Caco-2 (cell line): ENCODE measurements around the gene TBPL2. TPM values are rescaled to one million over a fixed set of nuclear protein-coding genes. Genes with fewer than 3 reads are reported as not detected.

Experiments
- BruUV-seq: library from RNA; stranded (reverse); fragments of 400-500 nt; replicated peaks from 2 replicates; lab custom pipeline; 2021; lab: Mats Ljungman, UMichigan
- CTCF ChIA-PET: fragments of 300-600 bp; sonication (Branson Sonifier 250); formaldehyde crosslinking; loops from one replicate; lab custom pipeline; 2022; ENCODE audit warnings: antibody characterized with exemption; lab: Charles Lee
- POLR2A ChIA-PET: fragments of 300-600 bp; sonication (Branson Sonifier 250); formaldehyde crosslinking; loops from one replicate; lab custom pipeline; 2022; ENCODE audit warnings: antibody characterized with exemption; lab: Charles Lee
- DNase-seq, 2 experiments: peaks; one replicate each; pipeline versions ENCODE4 v3.0.0 to v3.0.0-alpha.2; 2020 to 2022
- H3K27me3 ChIP-seq: replicated peaks from 2 replicates; pipeline ENCODE4 v1.6.0; 2011; ENCODE audit warnings: low read length; ENCODE audit not compliant: control insufficient read depth, insufficient read depth
- H3K36me3 ChIP-seq: 2 replicates; pipeline ENCODE4 v1.5.1; 2011; ENCODE audit warnings: low read length; ENCODE audit not compliant: control insufficient read depth, insufficient read depth
- H3K4me1 ChIP-seq: fragments of 250-450 bp; sonication (Bioruptor Pico); 2 replicates; pipeline ENCODE4 v1.5.1; 2020; ENCODE audit warnings: mild to moderate bottlenecking
- H3K4me3 ChIP-seq: 2 replicates; pipeline ENCODE4 v1.5.1; 2011; ENCODE audit warnings: low read depth, mild to moderate bottlenecking, control low read depth, low read length
- H3K9me3 ChIP-seq: fragments of 250-450 bp; sonication (Bioruptor Pico); 2 replicates; pipeline ENCODE4 v1.5.1; 2020; ENCODE audit warnings: mild to moderate bottlenecking, moderate library complexity
- H3K27ac Mint-ChIP-seq: one replicate; pipeline ENCODE4 v1.8.0; 2022; ENCODE audit warnings: mixed read lengths; ENCODE audit not compliant: unreplicated experiment
- H3K27me3 Mint-ChIP-seq: one replicate; pipeline ENCODE4 v1.8.0; 2022; ENCODE audit warnings: mixed read lengths; ENCODE audit not compliant: insufficient read depth, unreplicated experiment
- H3K36me3 Mint-ChIP-seq: one replicate; pipeline ENCODE4 v1.8.0; 2022; ENCODE audit warnings: mild to moderate bottlenecking, mixed read lengths; ENCODE audit not compliant: insufficient read depth, unreplicated experiment
- H3K4me1 Mint-ChIP-seq: one replicate; pipeline ENCODE4 v1.8.0; 2022; ENCODE audit warnings: low read depth, mixed read lengths; ENCODE audit not compliant: unreplicated experiment
- H3K4me3 Mint-ChIP-seq: one replicate; pipeline ENCODE4 v1.8.0; 2022; ENCODE audit warnings: mild to moderate bottlenecking, moderate library complexity, mixed read lengths; ENCODE audit not compliant: unreplicated experiment
- H3K9me3 Mint-ChIP-seq: one replicate; pipeline ENCODE4 v1.8.0; 2022; ENCODE audit warnings: mixed read lengths; ENCODE audit not compliant: unreplicated experiment
- CTCF ChIP-seq, 2 experiments: fragments of 200-600 bp in 1 of 2; IDR thresholded peaks; 1 replicate in 1 of 2; 2 replicates in 1 of 2; pipeline versions ENCODE4 v1.5.1 to v1.8.0; 2011 to 2022; ENCODE audit warnings: antibody characterized with exemption in 1 of 2, control low read depth in 1 of 2, inconsistent platforms in 1 of 2, low read depth in 1 of 2, low read length in 1 of 2, mild to moderate bottlenecking in 1 of 2, moderate library complexity in 1 of 2; ENCODE audit not compliant: insufficient read depth in 1 of 2, severe bottlenecking in 1 of 2, unreplicated experiment in 1 of 2
- intact Hi-C: fragments of 100-400 bp; cut with micrococcal nuclease; formaldehyde crosslinking; loops from one replicate; pipeline ENCODE4 v1.10.0; 2022; ENCODE audit not compliant: unreplicated experiment
- total RNA-seq: library from RNA; stranded (reverse); gene quantifications from 2 replicates; pipeline ENCODE4 v1.2.3, GENCODE V29; 2022

The TBPL2 gene
- total RNA-seq, 1 experiment from 2014 or later, result not detected

GRCh38 chr14:55450539-55450938 lies 10.1 kb upstream of the TBPL2 start:
- no peaks in the 10 kb centered on the region for H3K36me3 Mint-ChIP-seq
- no peak overlapping the region for H3K27ac Mint-ChIP-seq
- no peaks in the 10 kb centered on the region for H3K9me3 Mint-ChIP-seq
- H3K4me3 ChIP-seq, result no peak overlapping the region
- POLR2A ChIA-PET, result no interaction called here
- intact Hi-C loops, result loop anchor here (5.0 kb wide), 1 partner anchor 132 kb away; the partner anchor contains the start of gene KTN1
- peaks cover 15% of the 10 kb centered on the region for H3K4me1 Mint-ChIP-seq
- peaks cover 12% of the 10 kb centered on the region for H3K4me1 ChIP-seq
- H3K27me3 ChIP-seq, result no peaks in the 10 kb centered on the region
- H3K27me3 Mint-ChIP-seq, result no peaks in the 10 kb centered on the region
- CTCF ChIA-PET, result no interaction called here
- DNase-seq, result no peak
- no peaks in the 10 kb centered on the region for H3K9me3 ChIP-seq
- H3K4me3 Mint-ChIP-seq, result no peak overlapping the region
- BruUV-seq, result no TSS peak
- no peak for TF ChIP-seq CTCF (IDR thresholded peaks at IDR 0.05; ENCODE audit: insufficient read depth in 1 of 2, low read depth in 1 of 2, low read length in 1 of 2, severe bottlenecking in 1 of 2, unreplicated experiment in 1 of 2)
- H3K36me3 ChIP-seq, result no peaks in the 10 kb centered on the region

GRCh38 chr14:55450124-55450523 lies 9.7 kb upstream of the TBPL2 start:
- Histone ChIP-seq H3K9me3 (no peaks in the 10 kb centered on the region), H3K4me1 (peaks cover 12% of the 10 kb centered on the region), H3K36me3 (no peaks in the 10 kb centered on the region), H3K27me3 (no peaks in the 10 kb centered on the region), H3K4me3 (no peak overlapping the region)
- no peak for DNase-seq
- no peaks in the 10 kb centered on the region for H3K9me3 Mint-ChIP-seq
- CTCF ChIA-PET, result no interaction called here
- intact Hi-C loops, result loop anchor here (5.0 kb wide), 1 partner anchor 132 kb away; the partner anchor contains the start of gene KTN1
- no peak overlapping the region for H3K27ac Mint-ChIP-seq
- H3K4me1 Mint-ChIP-seq, result peaks cover 15% of the 10 kb centered on the region
- H3K36me3 Mint-ChIP-seq, result no peaks in the 10 kb centered on the region
- POLR2A ChIA-PET, result no interaction called here
- BruUV-seq, result no TSS peak
- TF ChIP-seq CTCF (IDR thresholded peaks at IDR 0.05; ENCODE audit: insufficient read depth in 1 of 2, low read depth in 1 of 2, low read length in 1 of 2, severe bottlenecking in 1 of 2, unreplicated experiment in 1 of 2), result no peak
- no peak overlapping the region for H3K4me3 Mint-ChIP-seq
- no peaks in the 10 kb centered on the region for H3K27me3 Mint-ChIP-seq

- no TSS peak for BruUV-seq
- no peaks in the 10 kb centered on the region for H3K9me3 ChIP-seq
- Mint-ChIP-seq H3K27me3 (no peaks in the 10 kb centered on the region), H3K36me3 (no peaks in the 10 kb centered on the region), H3K27ac (no peak overlapping the region), H3K4me1 (peaks cover 6% of the 10 kb centered on the region), H3K4me3 (no peak overlapping the region), H3K9me3 (no peaks in the 10 kb centered on the region)
- H3K4me1 ChIP-seq, result peaks cover 5% of the 10 kb centered on the region
- no peak overlapping the region for H3K4me3 ChIP-seq
- no peaks in the 10 kb centered on the region for H3K27me3 ChIP-seq
- no peaks in the 10 kb centered on the region for H3K36me3 ChIP-seq
- TF ChIP-seq CTCF (IDR thresholded peaks at IDR 0.05; ENCODE audit: insufficient read depth in 1 of 2, low read depth in 1 of 2, low read length in 1 of 2, severe bottlenecking in 1 of 2, unreplicated experiment in 1 of 2), result no peak
- intact Hi-C loops, result no loop called here
- no peak for DNase-seq
- ChIA-PET POLR2A (no interaction called here), CTCF (interaction anchor here (0.7 kb wide), 1 partner anchor 300 kb away, joined by 3 read pairs; no protein-coding TSS in a partner anchor)
Measured at GRCh38 chr14:55449116-55449515, 8.7 kb upstream of the TBPL2 start.
